ENCODE data around the gene MNX1.
A peak's percentile ranks its signal among the peaks of the same experiment; 100 is the strongest.

The MNX1 gene

GRCh38 chr7:157021871-157022680 is 11.6 kb upstream of the MNX1 start:
- no peak for TF ChIP-seq ZFX (IDR thresholded peaks at IDR 0.05)
- TF ChIP-seq, protein P1, sequence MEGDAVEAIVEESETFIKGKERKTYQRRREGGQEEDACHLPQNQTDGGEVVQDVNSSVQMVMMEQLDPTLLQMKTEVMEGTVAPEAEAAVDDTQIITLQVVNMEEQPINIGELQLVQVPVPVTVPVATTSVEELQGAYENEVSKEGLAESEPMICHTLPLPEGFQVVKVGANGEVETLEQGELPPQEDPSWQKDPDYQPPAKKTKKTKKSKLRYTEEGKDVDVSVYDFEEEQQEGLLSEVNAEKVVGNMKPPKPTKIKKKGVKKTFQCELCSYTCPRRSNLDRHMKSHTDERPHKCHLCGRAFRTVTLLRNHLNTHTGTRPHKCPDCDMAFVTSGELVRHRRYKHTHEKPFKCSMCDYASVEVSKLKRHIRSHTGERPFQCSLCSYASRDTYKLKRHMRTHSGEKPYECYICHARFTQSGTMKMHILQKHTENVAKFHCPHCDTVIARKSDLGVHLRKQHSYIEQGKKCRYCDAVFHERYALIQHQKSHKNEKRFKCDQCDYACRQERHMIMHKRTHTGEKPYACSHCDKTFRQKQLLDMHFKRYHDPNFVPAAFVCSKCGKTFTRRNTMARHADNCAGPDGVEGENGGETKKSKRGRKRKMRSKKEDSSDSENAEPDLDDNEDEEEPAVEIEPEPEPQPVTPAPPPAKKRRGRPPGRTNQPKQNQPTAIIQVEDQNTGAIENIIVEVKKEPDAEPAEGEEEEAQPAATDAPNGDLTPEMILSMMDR (conservative IDR thresholded peaks at IDR 0.05), result no peak
- H3K27ac ChIP-seq, result peak overlapping the region; percentile 79

DNA sequence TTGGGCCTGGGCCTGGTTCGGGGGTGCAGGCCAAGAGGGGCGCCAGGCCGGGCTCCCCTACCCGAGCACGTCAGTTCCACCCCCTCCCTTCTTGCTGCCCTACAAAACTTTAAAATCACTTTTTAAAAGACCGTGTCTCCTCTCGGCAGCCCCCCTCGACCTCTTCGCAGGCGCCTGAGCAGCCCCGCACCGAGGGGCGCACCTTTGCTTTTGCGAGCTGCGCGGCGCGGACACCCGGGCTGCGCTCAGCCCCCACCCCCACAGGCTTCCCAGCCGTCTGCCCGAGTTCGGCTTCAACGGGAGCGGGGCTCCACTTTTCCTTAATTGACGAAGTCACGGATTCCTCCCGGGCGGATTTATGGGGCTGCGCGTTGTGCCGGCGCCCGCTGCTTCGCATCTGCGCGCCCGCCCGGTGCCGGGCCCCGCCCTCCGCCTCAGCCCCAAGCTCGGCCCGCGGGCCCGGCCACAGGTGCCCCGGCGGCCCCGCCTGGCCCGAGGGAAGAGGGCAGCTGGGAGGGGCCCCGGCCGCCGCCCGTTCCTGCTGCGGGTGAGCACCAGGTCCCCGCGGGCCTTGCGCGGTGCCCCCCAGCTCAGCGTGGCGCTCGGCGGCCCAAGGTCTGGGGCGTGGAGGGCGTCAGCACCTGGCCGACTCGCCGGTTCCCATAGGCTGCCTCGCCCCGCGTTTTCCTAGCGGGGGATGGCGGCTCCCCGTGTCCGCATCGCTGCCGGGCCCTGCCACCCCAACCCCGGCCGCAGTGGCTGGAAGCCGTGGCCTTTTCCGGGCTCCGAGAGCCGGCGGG is 10.8 kb upstream of the MNX1 start:
- peak overlapping the region; percentile 79; the same call in 1 of the 2 replicates for H3K27ac ChIP-seq
- TF ChIP-seq, protein P1 (conservative IDR thresholded peaks at IDR 0.05), result no peak
- TF ChIP-seq ZFX (IDR thresholded peaks at IDR 0.05), result no peak

DNA sequence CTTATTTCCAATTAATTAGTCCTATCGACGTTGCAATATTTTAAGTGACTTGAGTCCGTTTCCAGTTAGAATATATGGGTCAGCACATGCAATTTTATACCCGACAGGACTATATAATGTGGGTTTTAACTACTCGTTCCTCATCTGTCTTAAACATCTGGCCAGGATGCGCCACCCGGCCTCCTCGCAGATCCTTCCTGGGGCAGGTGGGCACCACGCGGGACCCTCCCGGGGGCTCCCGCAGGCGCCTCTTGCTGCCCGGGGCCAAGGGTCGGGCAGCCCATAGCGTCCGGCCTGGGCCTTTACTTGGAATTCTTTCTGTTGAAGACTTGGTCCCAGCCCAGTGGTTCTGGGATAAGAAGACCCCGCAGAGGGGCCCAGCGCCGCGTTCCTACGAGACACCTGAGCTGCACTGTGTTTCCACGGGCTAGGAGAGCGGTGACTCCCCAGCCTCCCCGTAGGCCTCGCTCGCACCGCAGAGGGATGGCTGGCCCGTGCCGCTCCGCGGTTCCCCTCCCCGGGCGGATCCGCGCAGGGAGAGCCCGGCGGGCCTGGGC is 10.1 kb upstream of the MNX1 start:
- H3K27ac ChIP-seq, result no peak overlapping the region; the same call in 1 of the 2 replicates
- TF ChIP-seq ZFX (IDR thresholded peaks at IDR 0.05), result no peak
- TF ChIP-seq, protein P1 (conservative IDR thresholded peaks at IDR 0.05), result no peak

DNA sequence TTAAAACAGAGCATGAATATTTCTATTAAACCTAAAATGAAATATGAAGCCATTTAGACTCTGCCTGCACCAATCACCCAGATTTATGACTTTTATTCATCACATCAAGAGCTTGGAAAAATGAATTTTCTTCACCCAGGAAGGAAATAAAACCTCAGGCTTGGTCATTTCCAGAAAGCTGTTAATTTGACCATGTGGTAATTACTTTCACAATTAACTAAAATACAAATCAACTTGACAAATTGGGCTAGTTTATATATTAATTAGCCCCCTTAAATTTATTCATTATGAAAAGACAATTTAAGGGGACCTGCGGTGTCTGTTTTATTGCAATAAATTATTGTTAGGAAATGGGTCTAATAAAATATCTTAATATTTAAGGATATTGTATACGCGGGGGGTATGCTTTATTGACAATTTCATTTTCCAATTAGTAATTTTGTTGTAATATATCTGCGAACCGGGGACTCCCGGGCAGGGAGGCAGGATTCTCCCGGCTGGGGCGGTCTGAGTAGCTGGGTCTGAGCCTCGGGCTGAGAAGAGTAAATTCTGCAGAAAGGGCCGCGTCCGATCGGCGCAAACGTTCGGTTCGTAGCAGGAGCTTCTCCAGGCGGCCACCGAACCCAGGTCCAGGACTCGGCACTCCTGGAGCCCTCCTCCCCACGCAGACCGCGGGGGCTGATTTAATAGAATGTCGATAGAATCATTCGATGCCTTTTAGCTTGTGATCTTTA is 9.4 kb upstream of the MNX1 start:
- TF ChIP-seq ZFX (IDR thresholded peaks at IDR 0.05), result no peak
- TF ChIP-seq, protein P1 (conservative IDR thresholded peaks at IDR 0.05), result no peak
- no peak overlapping the region for H3K27ac ChIP-seq

DNA sequence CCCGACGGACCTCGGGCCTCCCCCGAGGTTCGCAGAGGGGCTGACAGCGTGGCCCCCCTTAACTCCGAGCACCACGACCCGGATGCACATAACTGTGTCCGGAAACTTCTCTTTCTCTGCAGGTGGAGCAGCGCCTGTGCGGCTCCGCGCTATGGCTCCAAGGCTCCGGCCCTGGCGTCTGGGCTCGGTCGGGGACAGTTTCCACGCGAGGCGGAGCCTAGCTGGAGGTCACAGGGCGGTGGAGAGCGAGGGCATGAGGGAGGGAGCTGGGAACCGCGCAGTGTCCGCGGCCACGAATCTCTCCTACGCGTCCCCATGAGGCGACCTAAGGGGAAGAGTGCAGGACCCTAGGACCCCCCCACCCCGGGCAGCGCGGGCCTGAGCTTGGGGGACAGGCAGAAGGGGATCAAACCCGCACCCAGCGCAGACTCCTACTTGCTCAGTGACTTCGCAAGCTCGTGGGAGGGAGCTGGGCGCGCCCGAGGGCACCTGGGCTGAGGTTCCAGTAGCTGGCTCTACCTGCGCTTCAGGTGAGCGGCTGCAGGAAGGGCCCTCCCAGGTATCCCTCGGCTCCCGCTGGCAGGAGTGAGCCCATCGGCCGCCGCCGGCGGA is 8.6 kb upstream of the MNX1 start:
- TF ChIP-seq ZFX (IDR thresholded peaks at IDR 0.05), result no peak
- TF ChIP-seq, protein P1 (conservative IDR thresholded peaks at IDR 0.05), result no peak
- no peak overlapping the region for H3K27ac ChIP-seq

GRCh38 chr7:157018328-157018996 is 8.0 kb upstream of the MNX1 start:
- H3K27ac ChIP-seq, result no peak overlapping the region
- no peak for TF ChIP-seq ZFX (IDR thresholded peaks at IDR 0.05)
- TF ChIP-seq, protein P1 (conservative IDR thresholded peaks at IDR 0.05), result no peak
